Measurements from ENCODE around the gene CAMTA2. TPM values are rescaled to one million over a fixed set of nuclear protein-coding genes. Genes with fewer than 3 reads are reported as not detected.

CAMTA2 gene
- total RNA-seq, 1 experiment from 2014 or later: 4.4 TPM

DNA sequence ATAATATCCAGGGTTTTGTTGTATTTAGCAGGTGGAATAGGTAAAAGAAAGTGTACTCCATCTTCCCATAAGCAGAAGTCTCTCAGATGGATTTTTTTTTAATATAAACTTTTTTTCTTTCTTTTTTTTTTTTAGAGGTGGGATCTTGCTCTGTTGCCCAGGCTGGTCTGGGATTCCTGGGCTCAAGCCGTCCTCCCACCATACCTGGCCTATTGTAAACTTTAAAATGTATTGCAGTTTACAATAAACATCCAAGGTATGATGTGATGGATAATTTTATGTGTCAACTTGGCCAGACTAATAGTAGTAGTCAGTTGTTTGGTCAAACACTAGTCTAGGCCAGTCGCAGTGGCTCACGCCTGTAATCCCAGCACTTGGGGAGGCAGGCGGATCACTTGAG, 66.2 kb downstream of the CAMTA2 start:
- in situ Hi-C loops (cut with HindIII; ENCODE audit: low pct_unique_long_range_greater_than_20kb, low sequenced_read_pairs): no loop called here
- no peak for DNase-seq (ENCODE audit: low read depth, low spot score)

GRCh38 chr17:4920351-4921048, 67.0 kb downstream of the CAMTA2 start:
- in situ Hi-C loops (cut with HindIII; ENCODE audit: low pct_unique_long_range_greater_than_20kb, low sequenced_read_pairs): no loop called here
- no peak for DNase-seq (ENCODE audit: low read depth, low spot score)

- in situ Hi-C loops (cut with HindIII; ENCODE audit: low pct_unique_long_range_greater_than_20kb, low sequenced_read_pairs): no loop called here
- DNase-seq (ENCODE audit: low read depth, low spot score): no peak
These were observed 67.9 kb downstream of the CAMTA2 start for GRCh38 chr17:4919511-4920047.

Small RNAs within 50 kb of the gene (small RNA-seq; reads per million reads assigned to genes)
- gene MIR6864: 0 reads per million in 2 experiments
- 0 reads per million in 2 experiments for gene MIR6865

Other genes starting within 250 kb of the CAMTA2 start
- gene ZMYND15, start 247.8 kb downstream of the CAMTA2 start, total RNA-seq (2014; rRNA removed; shearing (Covaris generic)): 0.11 TPM in 1 of 2 replicates, not detected in the other
- 10.0 and 10.7 TPM in 2 replicates for gene CXCL16, start 247.7 kb downstream of the CAMTA2 start, total RNA-seq (2014; rRNA removed; shearing (Covaris generic))
- not detected in 2 replicates for gene TM4SF5, start 215.8 kb downstream of the CAMTA2 start, total RNA-seq (2014; rRNA removed; shearing (Covaris generic))
- gene VMO1, start 201.3 kb downstream of the CAMTA2 start, total RNA-seq (2014; rRNA removed; shearing (Covaris generic)): not detected in 2 replicates
- gene GLTPD2, start 198.7 kb downstream of the CAMTA2 start, total RNA-seq (2014; rRNA removed; shearing (Covaris generic)): not detected in 2 replicates
- 171 and 190 TPM in 2 replicates for gene PSMB6, start 191.5 kb downstream of the CAMTA2 start, total RNA-seq (2014; rRNA removed; shearing (Covaris generic))
- 10.2 and 10.5 TPM in 2 replicates for gene PLD2, start 180.5 kb downstream of the CAMTA2 start, total RNA-seq (2014; rRNA removed; shearing (Covaris generic))
- gene MINK1, start 154.3 kb downstream of the CAMTA2 start, total RNA-seq (2014; rRNA removed; shearing (Covaris generic)): 18.7 and 19.5 TPM in 2 replicates
- gene C17orf107, start 88.1 kb downstream of the CAMTA2 start, total RNA-seq (2014; rRNA removed; shearing (Covaris generic)): not detected in 2 replicates
- 0.11 TPM in 1 of 2 replicates, not detected in the other for gene CHRNE, start 84.6 kb downstream of the CAMTA2 start, total RNA-seq (2014; rRNA removed; shearing (Covaris generic))
- gene GP1BA, start 55.4 kb downstream of the CAMTA2 start, total RNA-seq (2014; rRNA removed; shearing (Covaris generic)): not detected in 2 replicates
- gene SLC25A11, start 47.6 kb downstream of the CAMTA2 start, total RNA-seq (2014; rRNA removed; shearing (Covaris generic)): 115 and 129 TPM in 2 replicates
- 30.6 and 38.3 TPM in 2 replicates for gene RNF167, start 47.4 kb downstream of the CAMTA2 start, total RNA-seq (2014; rRNA removed; shearing (Covaris generic))
- 714 and 787 TPM in 2 replicates for gene PFN1, start 39.1 kb downstream of the CAMTA2 start, total RNA-seq (2014; rRNA removed; shearing (Covaris generic))
- 3.6 and 4.3 TPM in 2 replicates for gene ENO3, start 36.6 kb downstream of the CAMTA2 start, total RNA-seq (2014; rRNA removed; shearing (Covaris generic))
- gene SPAG7, start 19.9 kb downstream of the CAMTA2 start, total RNA-seq (2014; rRNA removed; shearing (Covaris generic)): 41.6 and 55.3 TPM in 2 replicates
- gene INCA1, start 9.8 kb upstream of the CAMTA2 start, total RNA-seq (2014; rRNA removed; shearing (Covaris generic)): 0.16 and 0.24 TPM in 2 replicates
- 48.2 and 54.7 TPM in 2 replicates for gene KIF1C, start 10.3 kb upstream of the CAMTA2 start, total RNA-seq (2014; rRNA removed; shearing (Covaris generic))
- not detected in 2 replicates for gene SLC52A1, start 47.8 kb upstream of the CAMTA2 start, total RNA-seq (2014; rRNA removed; shearing (Covaris generic))
- 0.19 TPM in 1 of 2 replicates, not detected in the other for gene ZFP3, start 90.8 kb upstream of the CAMTA2 start, total RNA-seq (2014; rRNA removed; shearing (Covaris generic))
- 7.1 and 7.4 TPM in 2 replicates for gene ZNF232, start 124.2 kb upstream of the CAMTA2 start, total RNA-seq (2014; rRNA removed; shearing (Covaris generic))
- gene USP6, start 128.4 kb upstream of the CAMTA2 start, total RNA-seq (2014; rRNA removed; shearing (Covaris generic)): not detected in 2 replicates
- gene ZNF594, start 204.2 kb upstream of the CAMTA2 start, total RNA-seq (2014; rRNA removed; shearing (Covaris generic)): 5.7 and 7.5 TPM in 2 replicates
- gene SCIMP, start 247.2 kb upstream of the CAMTA2 start, total RNA-seq (2014; rRNA removed; shearing (Covaris generic)): not detected in 2 replicates